Brain microvascular endothelial cell (primary cell): ENCODE results near the gene HES7.

Experiments used
- DNase-seq: peaks from one replicate; pipeline ENCODE4 v3.0.0-alpha.2; 2020
- H3K27ac ChIP-seq: fragments of 250-450 bp; sonication (Bioruptor Pico); 2 replicates; pipeline ENCODE4 v1.5.1; 2020; ENCODE audit warnings: mild to moderate bottlenecking, moderate library complexity
- H3K27me3 ChIP-seq: fragments of 250-450 bp; sonication (Bioruptor Pico); replicated peaks from 2 replicates; pipeline ENCODE4 v1.5.1; 2020; ENCODE audit warnings: mild to moderate bottlenecking
- H3K36me3 ChIP-seq: fragments of 250-450 bp; sonication (Bioruptor Pico); replicated peaks from 2 replicates; pipeline ENCODE4 v1.5.1; 2020; ENCODE audit warnings: mild to moderate bottlenecking
- H3K4me3 ChIP-seq: 2 replicates; pipeline ENCODE4 v1.5.1; 2011; ENCODE audit warnings: low read depth, mild to moderate bottlenecking, control low read depth, low read length, moderate library complexity
- in situ Hi-C: cut with HindIII; loops from 2 replicates; pipeline ENCODE4 v1.10.0; 2017; ENCODE audit warnings: low sequenced_read_pairs, low pct_ligation_motif_present
- TF ChIP-seq, protein P1 (sequence below): IDR thresholded peaks from 2 replicates; pipeline ENCODE4 v1.5.1; 2011; ENCODE audit warnings: low read depth, mild to moderate bottlenecking, moderate library complexity, low read length, control low read depth, inconsistent platforms; ENCODE audit errors: missing control alignments

Gene HES7

DNA sequence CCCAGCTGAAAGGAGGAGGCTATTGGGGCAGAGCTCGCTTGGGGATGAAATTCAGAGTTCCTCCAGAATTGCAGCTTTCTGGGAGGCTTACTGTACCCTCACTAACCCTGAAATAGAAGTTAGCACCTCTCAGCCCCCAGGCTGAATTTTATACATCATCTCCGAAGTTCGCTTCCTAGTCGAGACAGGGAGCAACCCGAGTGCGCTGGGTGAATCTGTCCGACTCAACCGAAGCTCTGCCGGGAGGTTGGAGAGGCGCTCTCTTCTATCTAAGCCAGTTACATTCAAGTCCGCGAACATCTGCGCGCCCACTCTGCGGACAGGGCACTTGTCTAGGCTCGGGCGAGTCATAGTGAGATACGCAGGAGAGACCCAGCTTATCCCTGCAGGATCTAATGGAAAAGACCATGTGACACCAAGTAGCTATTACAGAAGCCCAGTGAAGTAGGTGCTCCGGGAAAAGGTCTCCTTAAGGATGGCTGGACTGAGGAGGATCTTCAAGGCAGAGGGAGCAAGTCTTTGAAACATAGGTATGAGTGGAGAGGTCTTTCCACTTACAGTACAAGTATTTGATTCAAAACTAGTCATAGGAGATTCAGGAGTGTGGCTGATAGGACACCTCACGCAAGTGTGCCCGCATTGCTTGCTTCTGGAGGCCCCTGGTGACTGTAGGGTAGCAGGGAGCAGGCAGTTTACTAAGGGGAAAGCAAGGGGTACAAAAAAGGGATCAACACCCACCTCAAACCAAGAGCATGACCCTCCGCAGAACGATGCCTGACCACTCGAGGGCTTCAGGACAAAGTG lies 646 bp upstream of the HES7 start:
- Histone ChIP-seq H3K27ac (no peak overlapping the region), H3K36me3 (no peaks in the 10 kb centered on the region), H3K27me3 (no peaks in the 10 kb centered on the region), H3K4me3 (peak overlapping the region; percentile 69)
- TF ChIP-seq, protein P1, sequence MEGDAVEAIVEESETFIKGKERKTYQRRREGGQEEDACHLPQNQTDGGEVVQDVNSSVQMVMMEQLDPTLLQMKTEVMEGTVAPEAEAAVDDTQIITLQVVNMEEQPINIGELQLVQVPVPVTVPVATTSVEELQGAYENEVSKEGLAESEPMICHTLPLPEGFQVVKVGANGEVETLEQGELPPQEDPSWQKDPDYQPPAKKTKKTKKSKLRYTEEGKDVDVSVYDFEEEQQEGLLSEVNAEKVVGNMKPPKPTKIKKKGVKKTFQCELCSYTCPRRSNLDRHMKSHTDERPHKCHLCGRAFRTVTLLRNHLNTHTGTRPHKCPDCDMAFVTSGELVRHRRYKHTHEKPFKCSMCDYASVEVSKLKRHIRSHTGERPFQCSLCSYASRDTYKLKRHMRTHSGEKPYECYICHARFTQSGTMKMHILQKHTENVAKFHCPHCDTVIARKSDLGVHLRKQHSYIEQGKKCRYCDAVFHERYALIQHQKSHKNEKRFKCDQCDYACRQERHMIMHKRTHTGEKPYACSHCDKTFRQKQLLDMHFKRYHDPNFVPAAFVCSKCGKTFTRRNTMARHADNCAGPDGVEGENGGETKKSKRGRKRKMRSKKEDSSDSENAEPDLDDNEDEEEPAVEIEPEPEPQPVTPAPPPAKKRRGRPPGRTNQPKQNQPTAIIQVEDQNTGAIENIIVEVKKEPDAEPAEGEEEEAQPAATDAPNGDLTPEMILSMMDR = no peak
- no peak for DNase-seq
- in situ Hi-C loops = no loop called here

DNA sequence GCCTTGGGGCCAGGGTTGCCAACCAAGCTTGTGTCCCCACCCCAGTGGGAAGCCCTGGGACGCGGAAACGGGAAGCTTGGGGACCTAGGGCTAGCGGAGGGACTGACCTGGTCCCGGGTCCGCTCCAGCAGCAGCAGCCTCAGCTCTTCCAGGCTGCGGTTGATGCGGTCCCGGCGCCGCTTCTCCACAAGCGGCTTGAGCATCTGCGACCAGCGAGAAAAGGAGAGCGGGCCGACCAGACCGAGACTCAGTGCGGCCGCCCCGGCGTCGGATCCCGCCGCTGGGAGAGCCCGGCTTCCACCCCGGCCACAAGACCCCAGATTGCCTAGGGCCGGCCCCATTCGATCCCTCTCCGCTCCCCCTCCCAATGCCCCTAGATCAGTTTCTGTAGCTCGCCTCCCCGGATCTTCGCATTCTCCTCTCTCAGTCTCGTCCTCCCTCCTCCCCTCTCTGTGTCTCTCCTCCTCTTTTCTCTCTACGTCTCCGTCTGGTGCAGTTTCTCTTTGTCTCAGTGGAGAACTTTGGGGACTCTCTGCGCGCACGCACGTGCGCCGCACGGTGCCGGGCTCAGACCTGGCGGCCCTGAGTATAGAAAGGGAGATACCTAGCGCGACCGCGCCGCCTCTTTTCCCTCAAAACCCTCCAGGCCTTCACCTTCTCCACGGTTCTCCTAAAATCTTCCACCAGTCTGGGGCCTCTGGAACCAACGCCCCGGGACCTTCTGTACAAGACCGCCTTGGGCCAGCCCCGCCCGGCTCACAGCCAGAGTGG lies 797 bp downstream of the HES7 start:
- H3K4me3 ChIP-seq = peak overlapping the region; percentile 66
- in situ Hi-C loops = no loop called here
- DNase-seq = no peak
- H3K27me3 ChIP-seq = no peaks in the 10 kb centered on the region
- H3K27ac ChIP-seq = no peak overlapping the region
- H3K36me3 ChIP-seq = no peaks in the 10 kb centered on the region
- TF ChIP-seq, protein P1 = no peak

DNA sequence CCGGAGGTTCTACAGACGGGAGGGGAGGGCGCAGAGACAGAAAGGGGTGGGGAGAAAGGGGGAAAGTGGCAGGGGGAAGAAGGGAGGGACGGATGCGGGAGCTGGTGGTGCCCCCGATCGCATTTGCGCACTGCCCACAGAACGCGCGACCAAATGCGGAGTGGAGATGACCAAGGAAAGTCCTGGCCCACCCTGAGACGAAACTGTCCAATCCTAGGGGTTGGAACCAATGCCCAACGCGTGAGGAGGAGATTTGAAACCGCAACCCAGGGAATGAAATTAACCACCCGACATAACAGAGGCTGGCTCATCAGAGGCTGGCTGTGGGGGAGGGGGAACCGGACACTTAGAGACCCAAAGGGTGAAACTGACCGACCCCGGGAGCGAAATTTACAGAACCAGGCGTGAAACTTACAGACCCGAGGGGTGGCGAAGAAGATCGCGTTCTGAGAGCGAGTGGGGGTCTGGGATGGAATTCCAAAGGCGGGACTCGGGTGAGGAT lies 1.4 kb downstream of the HES7 start:
- DNase-seq = no peak
- Histone ChIP-seq H3K4me3 (peak overlapping the region; percentile 66), H3K36me3 (no peaks in the 10 kb centered on the region), H3K27me3 (no peaks in the 10 kb centered on the region), H3K27ac (no peak overlapping the region)
- TF ChIP-seq, protein P1 = no peak
- in situ Hi-C loops = no loop called here

DNA sequence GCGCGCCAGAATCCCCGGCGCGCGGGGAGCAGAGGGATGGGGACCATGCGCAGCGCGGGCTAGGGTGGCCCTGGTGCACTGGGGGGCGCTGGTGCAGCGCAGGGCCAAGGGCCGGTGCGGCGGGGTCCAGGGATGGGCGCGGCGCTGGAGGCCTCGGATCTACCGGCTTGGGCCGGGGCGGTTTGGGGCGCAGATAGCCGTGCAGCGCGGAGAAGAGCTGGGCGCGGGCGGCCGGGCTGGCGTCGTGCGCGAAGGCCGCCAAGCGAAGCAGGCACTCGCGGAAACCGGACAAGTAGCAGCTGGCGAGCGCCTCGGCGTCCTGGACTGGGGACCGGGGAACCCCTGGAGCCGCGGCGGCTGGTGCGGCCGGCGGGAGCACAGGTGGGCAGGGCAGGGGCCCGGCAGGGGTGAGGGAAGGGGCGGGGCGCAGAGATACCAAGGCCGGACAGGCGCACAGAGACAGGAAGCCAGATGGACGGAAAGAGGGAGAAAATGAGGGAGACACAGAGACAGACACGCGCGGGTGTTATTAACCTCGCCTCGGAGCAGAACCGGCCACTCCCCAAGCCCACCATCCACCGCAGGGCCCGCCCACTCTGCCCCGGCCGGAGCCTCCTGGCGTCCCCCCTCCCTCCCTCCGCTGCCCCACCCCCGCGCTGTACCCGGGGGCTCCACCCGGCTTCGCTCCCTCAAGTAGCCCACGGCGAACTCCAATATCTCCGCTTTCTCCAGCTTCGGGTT lies 2.1 kb downstream of the HES7 start:
- peak; percentile 47 for DNase-seq
- no peak overlapping the region for H3K27ac ChIP-seq

DNA sequence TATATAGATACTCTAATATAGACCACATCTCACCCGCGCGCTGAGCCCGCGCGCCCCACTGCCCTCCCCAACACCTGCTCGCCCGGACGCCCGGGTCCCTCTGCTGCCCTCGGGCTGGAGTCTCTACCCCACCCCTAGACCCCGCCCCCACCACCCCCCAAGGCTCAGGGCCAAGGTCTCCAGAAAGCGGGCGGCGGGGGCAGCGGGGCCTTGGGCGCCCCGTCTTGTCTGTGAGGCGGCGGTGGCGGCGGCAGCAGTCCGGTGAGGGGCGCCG lies 2.6 kb downstream of the HES7 start:
- Histone ChIP-seq H3K36me3 (no peaks in the 10 kb centered on the region), H3K4me3 (peak overlapping the region; percentile 66)
- in situ Hi-C loops = no loop called here

More for the DNA sequence above, 2.1 kb downstream of the HES7 start:
- TF ChIP-seq, protein P1 = peak; percentile 46
- peak overlapping the region; percentile 66 for H3K4me3 ChIP-seq
- H3K36me3 ChIP-seq = no peaks in the 10 kb centered on the region
- in situ Hi-C loops = no loop called here
- no peaks in the 10 kb centered on the region for H3K27me3 ChIP-seq

More for the DNA sequence above, 2.6 kb downstream of the HES7 start:
- Histone ChIP-seq H3K27ac (no peak overlapping the region), H3K27me3 (peaks cover 3% of the 10 kb centered on the region)
- TF ChIP-seq, protein P1 = no peak
- no peak for DNase-seq
